Neural progenitor cell (in vitro differentiated cells): ENCODE data around the gene SLCO4A1.

ENCODE experiments used
- EZH2 ChIP-seq: fragments of 200-600 bp; sonication (generic); IDR thresholded peaks from 2 replicates; pipeline ENCODE4 v1.6.1; 2017; ENCODE audit warnings: antibody characterized with exemption, mild to moderate bottlenecking, moderate library complexity
- EZH2phosphoT487 ChIP-seq: fragments of 200-600 bp; sonication (generic); IDR thresholded peaks from 2 replicates; pipeline ENCODE4 v1.6.1; 2017; ENCODE audit warnings: antibody characterized with exemption
- TF ChIP-seq, protein P1 (sequence below): fragments of 200-600 bp; sonication (generic); IDR thresholded peaks from 2 replicates; pipeline ENCODE4 v1.5.1; 2017; ENCODE audit warnings: antibody characterized with exemption, mild to moderate bottlenecking

DNA sequence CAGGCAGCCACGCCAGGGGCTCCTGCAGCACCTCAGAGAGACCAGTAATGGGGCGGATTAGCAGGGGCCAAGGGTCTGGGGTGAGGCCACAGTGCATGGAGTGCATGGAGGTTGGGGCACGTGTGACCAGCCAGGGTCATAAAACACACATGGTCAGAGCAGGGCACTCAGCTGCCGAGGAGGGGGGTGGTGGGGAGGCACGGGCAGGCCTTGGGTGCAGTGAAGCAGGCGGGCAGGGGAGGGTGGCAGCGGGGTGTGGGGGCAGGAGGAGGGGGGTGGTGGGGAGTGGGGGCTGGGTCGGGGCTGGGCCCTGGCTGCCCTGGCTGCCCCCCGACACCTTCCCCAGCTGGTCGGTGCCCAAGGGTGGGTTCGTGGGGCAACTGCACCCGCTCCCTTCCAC is 42.7 kb downstream of the SLCO4A1 start:
- TF ChIP-seq EZH2phosphoT487: no peak
- TF ChIP-seq, protein P1, sequence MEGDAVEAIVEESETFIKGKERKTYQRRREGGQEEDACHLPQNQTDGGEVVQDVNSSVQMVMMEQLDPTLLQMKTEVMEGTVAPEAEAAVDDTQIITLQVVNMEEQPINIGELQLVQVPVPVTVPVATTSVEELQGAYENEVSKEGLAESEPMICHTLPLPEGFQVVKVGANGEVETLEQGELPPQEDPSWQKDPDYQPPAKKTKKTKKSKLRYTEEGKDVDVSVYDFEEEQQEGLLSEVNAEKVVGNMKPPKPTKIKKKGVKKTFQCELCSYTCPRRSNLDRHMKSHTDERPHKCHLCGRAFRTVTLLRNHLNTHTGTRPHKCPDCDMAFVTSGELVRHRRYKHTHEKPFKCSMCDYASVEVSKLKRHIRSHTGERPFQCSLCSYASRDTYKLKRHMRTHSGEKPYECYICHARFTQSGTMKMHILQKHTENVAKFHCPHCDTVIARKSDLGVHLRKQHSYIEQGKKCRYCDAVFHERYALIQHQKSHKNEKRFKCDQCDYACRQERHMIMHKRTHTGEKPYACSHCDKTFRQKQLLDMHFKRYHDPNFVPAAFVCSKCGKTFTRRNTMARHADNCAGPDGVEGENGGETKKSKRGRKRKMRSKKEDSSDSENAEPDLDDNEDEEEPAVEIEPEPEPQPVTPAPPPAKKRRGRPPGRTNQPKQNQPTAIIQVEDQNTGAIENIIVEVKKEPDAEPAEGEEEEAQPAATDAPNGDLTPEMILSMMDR: no peak
- TF ChIP-seq EZH2: no peak
